IMR-90 (cell line): ENCODE measurements around the gene SLC5A11. TPM values are rescaled to one million over a fixed set of nuclear protein-coding genes. Genes with fewer than 3 reads are reported as not detected.

ENCODE experiments used
- ATAC-seq: fragments of 200-7000 bp; cut with Tn5 transposase; 2 replicates; pipeline ENCODE4 v1.9.1; 2020; ENCODE audit warnings: low read depth, mild to moderate bottlenecking, moderate library complexity
- BruUV-seq: library from RNA; stranded (reverse); fragments of 400-500 nt; replicated peaks from 2 replicates; lab custom pipeline; 2021; lab: Mats Ljungman, UMichigan
- CTCF ChIA-PET: fragments of 300-600 bp; formaldehyde crosslinking; extraction: SDS; loops from one replicate; lab custom pipeline; 2021; ENCODE audit warnings: antibody characterized with exemption; lab: Yijun Ruan, JAX
- POLR2A ChIA-PET: fragments of 300-600 bp; sonication (Branson Sonifier 250); formaldehyde crosslinking; loops from one replicate; lab custom pipeline; 2022; ENCODE audit warnings: antibody characterized with exemption; ENCODE audit not compliant: unreplicated experiment; lab: Charles Lee
- DNase-seq: peaks from one replicate; pipeline ENCODE4 v3.0.0; 2013
- H2AFZ ChIP-seq: replicated peaks from 2 replicates; pipeline ENCODE3; 2013; ENCODE audit warnings: low read length, mild to moderate bottlenecking; ENCODE audit not compliant: poor library complexity
- H2AK5ac ChIP-seq: 2 replicates; pipeline ENCODE4 v1.6.1; 2013; ENCODE audit warnings: low read depth, low read length, inconsistent platforms
- H2AK9ac ChIP-seq: replicated peaks from 2 replicates; pipeline ENCODE3; 2013; ENCODE audit warnings: mild to moderate bottlenecking, low read depth, low read length, moderate library complexity; ENCODE audit not compliant: poor library complexity
- H2BK120ac ChIP-seq: 2 replicates; pipeline ENCODE4 v1.6.1; 2013; ENCODE audit warnings: low read depth, low read length, inconsistent platforms
- H2BK15ac ChIP-seq: 3 replicates; pipeline ENCODE4 v1.6.1; 2013; ENCODE audit warnings: low read depth, low read length, inconsistent platforms
- H2BK20ac ChIP-seq: 2 replicates; pipeline ENCODE4 v1.6.1; 2013; ENCODE audit warnings: low read depth, mild to moderate bottlenecking, inconsistent platforms, low read length, moderate library complexity
- H2BK5ac ChIP-seq: 2 replicates; pipeline ENCODE4 v1.6.1; 2013; ENCODE audit warnings: mild to moderate bottlenecking, low read depth, low read length, inconsistent platforms; ENCODE audit not compliant: poor library complexity, severe bottlenecking
- H3K14ac ChIP-seq: replicated peaks from 2 replicates; pipeline ENCODE4 v1.6.1; 2013; ENCODE audit warnings: low read depth, low read length, inconsistent platforms
- H3K18ac ChIP-seq: 2 replicates; pipeline ENCODE4 v1.6.1; 2013; ENCODE audit warnings: low read depth, low read length, control low read depth
- H3K23ac ChIP-seq: 2 replicates; pipeline ENCODE4 v1.6.1; 2013; ENCODE audit warnings: low read depth, low read length, inconsistent platforms
- H3K27ac ChIP-seq: 2 replicates; pipeline ENCODE4 v1.5.1; 2013; ENCODE audit warnings: mild to moderate bottlenecking, control low read depth, low read length; ENCODE audit not compliant: insufficient read depth
- H3K27me3 ChIP-seq: 2 replicates; pipeline ENCODE4 v1.6.1; 2013; ENCODE audit warnings: low read length; ENCODE audit not compliant: control insufficient read depth, insufficient read depth
- H3K36me3 ChIP-seq: 2 replicates; pipeline ENCODE4 v1.6.1; 2013; ENCODE audit warnings: low read length, mixed read lengths; ENCODE audit not compliant: control insufficient read depth, insufficient read depth
- H3K4ac ChIP-seq: 2 replicates; pipeline ENCODE4 v1.6.1; 2013; ENCODE audit warnings: low read depth, low read length, inconsistent platforms
- H3K4me1 ChIP-seq: 2 replicates; pipeline ENCODE4 v1.6.1; 2013; ENCODE audit warnings: low read length, mixed read lengths; ENCODE audit not compliant: control insufficient read depth, insufficient read depth
- H3K4me2 ChIP-seq: 2 replicates; pipeline ENCODE4 v1.6.1; 2013; ENCODE audit warnings: low read depth, mild to moderate bottlenecking, control low read depth, low read length, moderate library complexity
- H3K4me3 ChIP-seq: 2 replicates; pipeline ENCODE4 v1.5.1; 2013; ENCODE audit warnings: low read depth, mild to moderate bottlenecking, control low read depth, low read length, moderate library complexity; ENCODE audit not compliant: insufficient read depth
- H3K56ac ChIP-seq: 2 replicates; pipeline ENCODE4 v1.6.1; 2013; ENCODE audit warnings: low read length, inconsistent platforms; ENCODE audit not compliant: insufficient read depth; ENCODE audit errors: extremely low read depth
- H3K79me1 ChIP-seq, 2 experiments: 2 replicates each; pipeline ENCODE4 v1.6.1; 2013; ENCODE audit warnings: low read length in 2 of 2, inconsistent platforms in 1 of 2, low read depth in 1 of 2
- H3K9ac ChIP-seq: 2 replicates; pipeline ENCODE4 v1.6.1; 2013; ENCODE audit warnings: low read depth, low read length, control low read depth
- H3K9me1 ChIP-seq: 2 replicates; pipeline ENCODE4 v1.6.1; 2013; ENCODE audit warnings: low read length, inconsistent platforms; ENCODE audit not compliant: insufficient read depth
- H3K9me3 ChIP-seq: 2 replicates; pipeline ENCODE4 v1.6.1; 2013; ENCODE audit warnings: low read length; ENCODE audit not compliant: control insufficient read depth, insufficient read depth
- H4K20me1 ChIP-seq: 2 replicates; pipeline ENCODE4 v1.6.1; 2013; ENCODE audit warnings: low read length, inconsistent platforms; ENCODE audit not compliant: insufficient read depth
- H4K5ac ChIP-seq: 2 replicates; pipeline ENCODE4 v1.6.1; 2013; ENCODE audit warnings: mild to moderate bottlenecking, low read depth, low read length, control low read depth
- H4K8ac ChIP-seq, 2 experiments: 2 replicates each; pipeline ENCODE4 v1.6.1; 2013; ENCODE audit warnings: low read depth in 2 of 2, low read length in 2 of 2, control low read depth in 1 of 2, inconsistent platforms in 1 of 2
- H4K91ac ChIP-seq: 2 replicates; pipeline ENCODE4 v1.6.1; 2013; ENCODE audit warnings: low read depth, low read length, inconsistent platforms; ENCODE audit not compliant: insufficient read depth
- BHLHE40 ChIP-seq: fragments of 150-350 bp; IDR thresholded peaks from 2 replicates; pipeline ENCODE4 v1.6.1; 2016; ENCODE audit warnings: mild to moderate bottlenecking, low read depth, low read length
- MAZ ChIP-seq: IDR thresholded peaks from 2 replicates; pipeline ENCODE4 v1.6.1; 2012; ENCODE audit warnings: low read depth, mild to moderate bottlenecking, low read length, improper control_type of control experiment, moderate library complexity, borderline replicate concordance
- MXI1 ChIP-seq: IDR thresholded peaks from 2 replicates; pipeline ENCODE4 v1.6.1; 2012; ENCODE audit warnings: low read depth, mild to moderate bottlenecking, low read length, moderate library complexity, borderline replicate concordance
- NFE2L2 ChIP-seq: fragments of 150-350 bp; IDR thresholded peaks from 2 replicates; pipeline ENCODE4 v1.6.1; 2016; ENCODE audit warnings: low read depth, mild to moderate bottlenecking, low read length
- RCOR1 ChIP-seq: IDR thresholded peaks from 2 replicates; pipeline ENCODE4 v1.6.1; 2012; ENCODE audit warnings: mild to moderate bottlenecking, low read length, improper control_type of control experiment; ENCODE audit not compliant: insufficient replicate concordance
- WGBS, 2 experiments: methylation state at CpG; one replicate each; pipeline versions ENCODE4 v1.1.5 to v1.1.7; 2013; ENCODE audit warnings: missing lambda C conversion rate in 2 of 2; ENCODE audit not compliant: insufficient read length in 1 of 2; ENCODE audit errors: extremely low coverage in 2 of 2; 5-methylcytosine and 5-hydroxymethylcytosine counted together
- dilution Hi-C: fragments of 300-500 bp; cut with HindIII; formaldehyde crosslinking; loops from one replicate; pipeline ENCODE4 v1.14.3; 2018; ENCODE audit warnings: low sequenced_read_pairs; ENCODE audit not compliant: unreplicated experiment
- in situ Hi-C: fragments of 300-500 bp; cut with MboI; formaldehyde crosslinking; loops from 3 replicates; pipeline ENCODE4 v1.14.3; 2019; ENCODE audit warnings: low sequenced_read_pairs, inconsistent platforms, mixed read lengths
- intact Hi-C: fragments of 100-400 bp; cut with micrococcal nuclease; formaldehyde crosslinking; loops from 2 replicates; pipeline ENCODE4 v1.10.0; 2022
- polyA plus RNA-seq, 3 experiments: library from polyadenylated mRNA; depleted of rRNA; stranded (reverse); fragments of >200 nt; gene quantifications; 2 replicates each; pipeline ENCODE4 v1.2.3, GENCODE V29; 2012; ENCODE audit warnings: low replicate concordance in 1 of 3
- total RNA-seq: library from RNA; depleted of rRNA; stranded (reverse); fragments of >200 nt; gene quantifications from 2 replicates; pipeline ENCODE4 v1.2.3, GENCODE V29; 2012
- TF ChIP-seq, protein P1 (sequence below): fragments of 150-350 bp; IDR thresholded peaks from 2 replicates; pipeline ENCODE4 v1.6.1; 2016; ENCODE audit warnings: low read depth, mild to moderate bottlenecking, low read length, moderate library complexity, borderline replicate concordance
- TF ChIP-seq, protein P2 (sequence below): fragments of 150-350 bp; IDR thresholded peaks from 2 replicates; pipeline ENCODE4 v1.6.1; 2017; ENCODE audit warnings: mild to moderate bottlenecking, antibody characterized with exemption, low read length, low read depth

Gene SLC5A11
- total and polyA plus RNA-seq, 2 of the 4 experiments (the other 2 are of a cell fraction) = under 0.01 TPM; not detected in 1

DNA sequence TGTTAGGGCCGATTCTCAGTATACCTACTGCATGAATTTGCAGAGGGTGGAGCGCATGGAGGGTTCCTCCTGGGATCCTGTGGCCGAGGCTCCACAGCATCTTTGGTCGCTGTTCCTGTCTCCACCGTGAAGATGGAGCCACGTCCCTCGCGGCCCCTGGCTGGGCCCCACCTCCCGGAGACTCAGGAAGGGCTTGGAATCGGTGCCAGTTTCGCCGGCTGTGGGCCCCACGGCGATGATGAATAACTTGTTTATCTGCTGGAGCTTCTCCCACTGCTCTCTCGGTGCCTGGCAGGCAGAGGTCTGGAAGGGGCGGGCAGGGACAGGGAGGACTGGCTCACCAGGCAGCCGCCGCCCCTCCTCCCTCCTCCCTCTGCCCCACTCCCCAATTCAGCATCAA is 8.1 kb downstream of the SLC5A11 start:
- in situ Hi-C loops = no loop called here
- Histone ChIP-seq H2BK120ac (peak overlapping the region; percentile 53), H4K91ac (peak overlapping the region; percentile 31; the same call in 1 of the 2 replicates), H3K36me3 (no peaks in the 10 kb centered on the region), H3K18ac (peak overlapping the region; percentile 45), H3K79me1 (no peaks in the 10 kb centered on the region), H3K9me3 (no peaks in the 10 kb centered on the region), H2AFZ (peak overlapping the region; percentile 75), H3K9ac (no peak overlapping the region), H3K27me3 (no peaks in the 10 kb centered on the region), H2BK15ac (no peak overlapping the region), H3K9me1 (peaks cover 25% of the 10 kb centered on the region), H4K8ac (peak overlapping the region in 1 of 2 experiments; percentile 25; a peak in 1 of 4 replicates), H2BK20ac (peak overlapping the region; percentile 86), H3K23ac (peak overlapping the region; percentile 59; the same call in 1 of the 2 replicates), H3K14ac (0 out of 2 replicates have a peak overlapping the region, but pooled peaks have one; percentile 12), H3K56ac (no peak overlapping the region), H2AK5ac (peak overlapping the region; percentile 69), H3K4me2 (peak overlapping the region; percentile 70), H2AK9ac (peak overlapping the region; percentile 12), H2BK5ac (peak overlapping the region; percentile 8), H3K4me3 (no peak overlapping the region), H3K4me1 (peaks cover 12% of the 10 kb centered on the region), H4K5ac (peak overlapping the region; percentile 18; the same call in 1 of the 2 replicates), H4K20me1 (no peaks in the 10 kb centered on the region), H3K4ac (peak overlapping the region; percentile 52), H3K27ac (no peak overlapping the region)
- intact Hi-C loops = no loop called here
- DNase-seq (peak; percentile 66), ATAC-seq (peak; percentile 69)
- BruUV-seq = no TSS peak
- dilution Hi-C loops = no loop called here
- ChIA-PET CTCF (interaction anchor here (0.6 to 0.7 kb wide), 2 partner anchors 100 to 224 kb away, joined by 3 to 4 read pairs; no protein-coding TSS in a partner anchor), POLR2A (no interaction called here)
- 4% methylated on average over 12 of the region's 18 CpGs; no CpG with 5 or more reads in 1 of the 2 experiments for WGBS, 2 experiments
- peak; percentile 31; the same call in 1 of the 2 replicates for TF ChIP-seq MAZ
- TF ChIP-seq RCOR1 = no peak
- TF ChIP-seq, protein P1, sequence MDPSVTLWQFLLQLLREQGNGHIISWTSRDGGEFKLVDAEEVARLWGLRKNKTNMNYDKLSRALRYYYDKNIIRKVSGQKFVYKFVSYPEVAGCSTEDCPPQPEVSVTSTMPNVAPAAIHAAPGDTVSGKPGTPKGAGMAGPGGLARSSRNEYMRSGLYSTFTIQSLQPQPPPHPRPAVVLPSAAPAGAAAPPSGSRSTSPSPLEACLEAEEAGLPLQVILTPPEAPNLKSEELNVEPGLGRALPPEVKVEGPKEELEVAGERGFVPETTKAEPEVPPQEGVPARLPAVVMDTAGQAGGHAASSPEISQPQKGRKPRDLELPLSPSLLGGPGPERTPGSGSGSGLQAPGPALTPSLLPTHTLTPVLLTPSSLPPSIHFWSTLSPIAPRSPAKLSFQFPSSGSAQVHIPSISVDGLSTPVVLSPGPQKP = no peak
- TF ChIP-seq, protein P2, sequence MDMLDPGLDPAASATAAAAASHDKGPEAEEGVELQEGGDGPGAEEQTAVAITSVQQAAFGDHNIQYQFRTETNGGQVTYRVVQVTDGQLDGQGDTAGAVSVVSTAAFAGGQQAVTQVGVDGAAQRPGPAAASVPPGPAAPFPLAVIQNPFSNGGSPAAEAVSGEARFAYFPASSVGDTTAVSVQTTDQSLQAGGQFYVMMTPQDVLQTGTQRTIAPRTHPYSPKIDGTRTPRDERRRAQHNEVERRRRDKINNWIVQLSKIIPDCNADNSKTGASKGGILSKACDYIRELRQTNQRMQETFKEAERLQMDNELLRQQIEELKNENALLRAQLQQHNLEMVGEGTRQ = no peak
- TF ChIP-seq BHLHE40 = 0 out of 2 replicates have a peak, but pooled peaks have one; percentile 4
- TF ChIP-seq NFE2L2 = no peak
- TF ChIP-seq MXI1 = no peak
